H1 (cell line): ENCODE results near the gene COL1A1. TPM values are rescaled to one million over a fixed set of nuclear protein-coding genes. Genes with fewer than 3 reads are reported as not detected.

Experiments
- BRCA1 ChIP-seq: IDR thresholded peaks from 2 replicates; pipeline ENCODE4 v1.6.1; 2012; ENCODE audit warnings: low read depth, low read length, improper control_type of control experiment
- CREB1 ChIP-seq: IDR thresholded peaks from 2 replicates; pipeline ENCODE4 v1.6.1; 2012; ENCODE audit warnings: inconsistent platforms
- FOSL1 ChIP-seq: IDR thresholded peaks from 2 replicates; pipeline ENCODE4 v1.6.1; 2011; ENCODE audit warnings: mild to moderate bottlenecking, low read depth, low read length, moderate library complexity; ENCODE audit not compliant: insufficient read depth
- JUN ChIP-seq: IDR thresholded peaks from 2 replicates; pipeline ENCODE4 v1.6.1; 2011; ENCODE audit warnings: low read depth, mild to moderate bottlenecking, improper control_type of control experiment, low read length
- KDM5A ChIP-seq: fragments of 200-600 bp; IDR thresholded peaks from 2 replicates; pipeline ENCODE4 v1.7.1; 2012; ENCODE audit warnings: mild to moderate bottlenecking, low read length, inconsistent platforms, mixed read lengths
- SP4 ChIP-seq: IDR thresholded peaks from 2 replicates; pipeline ENCODE4 v1.6.1; 2012; ENCODE audit warnings: low read length, inconsistent platforms
- SUZ12 ChIP-seq: fragments of 200-600 bp; sonication (generic); IDR thresholded peaks from 2 replicates; pipeline ENCODE4 v1.6.1; 2012; ENCODE audit warnings: mild to moderate bottlenecking, inconsistent platforms, low read length, moderate library complexity, mixed read lengths
- polyA plus RNA-seq, 7 experiments: library from polyadenylated mRNA; depleted of rRNA in 3 of 7; stranded (reverse) in 5 of 7; unstranded in 2 of 7; fragments of >200 nt in 5 of 7; fragments of 200-250 nt in 2 of 7; gene quantifications; 1 replicate in 5 of 7; 2 replicates in 1 of 7; 4 replicates in 1 of 7; pipeline versions ENCODE4 v1.2.1 to v1.2.3, GENCODE V29; 2011 to 2013; ENCODE audit warnings: missing spikeins in 2 of 7, mixed read lengths in 2 of 7
- total RNA-seq: library from RNA; stranded (reverse); fragmentation: NEBNext Ultra II Directional; extraction: Animal tissue kit (Norgen Biotek cat#: 25700); gene quantifications from 2 replicates; pipeline ENCODE4 v1.2.1, GENCODE V29; 2021
- TF ChIP-seq, protein P1 (sequence below): IDR thresholded peaks from 2 replicates; pipeline ENCODE4 v1.6.1; 2012; ENCODE audit warnings: inconsistent platforms

COL1A1 gene
- total and polyA plus RNA-seq, 2 of the 8 experiments (the other 6 are each of a cell fraction or from before 2014, with no cell fraction given), result 14.1 to 80.4 TPM

DNA sequence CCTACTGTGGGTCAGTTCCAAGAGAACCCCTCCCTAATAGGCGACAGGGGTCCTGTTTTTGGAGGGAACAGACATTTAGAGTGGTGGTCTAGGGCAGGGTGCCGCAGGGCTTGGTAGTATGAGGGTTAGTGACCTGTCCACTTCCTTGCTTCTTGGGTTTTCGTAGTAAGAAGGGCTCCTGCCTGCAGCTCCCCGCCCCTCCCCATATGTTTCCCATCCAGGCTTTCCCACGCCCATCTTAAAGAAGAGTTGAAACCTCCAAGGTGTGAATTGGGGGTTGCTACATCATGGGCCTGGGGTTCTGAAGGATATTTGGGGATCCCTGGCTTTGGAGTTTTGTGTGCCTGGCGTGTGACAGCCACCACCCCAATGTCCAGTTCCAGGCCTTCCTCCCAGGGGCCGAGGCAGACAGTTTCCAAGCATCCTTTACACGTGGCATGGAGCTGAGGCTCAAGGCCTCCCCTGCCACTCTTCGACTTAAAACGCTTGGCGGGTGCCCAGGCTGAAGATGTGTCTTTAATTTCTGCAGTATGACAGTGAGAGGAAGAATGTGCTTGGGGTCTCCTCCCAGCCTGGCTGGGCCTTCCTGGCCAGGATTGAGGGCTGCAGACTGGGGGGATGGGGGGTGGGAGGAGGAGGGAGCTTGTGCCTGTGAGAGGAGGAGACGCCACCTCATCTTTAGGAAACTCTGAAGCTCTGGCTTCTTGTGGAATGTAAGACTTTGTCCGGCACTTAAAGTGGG is 2.3 kb upstream of the COL1A1 start (continued):
- TF ChIP-seq SUZ12 (no peak), FOSL1 (no peak), CREB1 (no peak), SP4 (no peak), BRCA1 (no peak), KDM5A (no peak), JUN (no peak)
- TF ChIP-seq, protein P1, sequence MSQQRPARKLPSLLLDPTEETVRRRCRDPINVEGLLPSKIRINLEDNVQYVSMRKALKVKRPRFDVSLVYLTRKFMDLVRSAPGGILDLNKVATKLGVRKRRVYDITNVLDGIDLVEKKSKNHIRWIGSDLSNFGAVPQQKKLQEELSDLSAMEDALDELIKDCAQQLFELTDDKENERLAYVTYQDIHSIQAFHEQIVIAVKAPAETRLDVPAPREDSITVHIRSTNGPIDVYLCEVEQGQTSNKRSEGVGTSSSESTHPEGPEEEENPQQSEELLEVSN, result no peak
